ENCODE data around the gene SUPT20HL2. TPM values are rescaled to one million over a fixed set of nuclear protein-coding genes. Genes with fewer than 3 reads are reported as not detected.

Gene SUPT20HL2
- total and polyA plus RNA-seq, 8 donors = not detected

- H3K36me3 ChIP-seq = no peaks in the 10 kb centered on the region
- H3K4me1 ChIP-seq = no peaks in the 10 kb centered on the region
- intact Hi-C loops (cut with DNase I) = no loop called here
- no peaks in the 10 kb centered on the region for H3K27me3 ChIP-seq
- ATAC-seq (no peak), DNase-seq (no peak)
- no peak overlapping the region for H3K27ac ChIP-seq
- no peaks in the 10 kb centered on the region for H3K9me3 ChIP-seq
- no peak overlapping the region for H3K4me3 ChIP-seq
- no peak for TF ChIP-seq CTCF (IDR thresholded peaks at IDR 0.05)
These were observed 46.9 kb downstream of the SUPT20HL2 start for GRCh38 chrX:24266996-24267395.

- ATAC-seq (no peak), DNase-seq (no peak)
- no peaks in the 10 kb centered on the region for H3K27me3 ChIP-seq
- no peaks in the 10 kb centered on the region for H3K4me1 ChIP-seq
- H3K4me3 ChIP-seq = no peak overlapping the region
- no peak overlapping the region for H3K27ac ChIP-seq
- intact Hi-C loops (cut with DNase I) = no loop called here
- no peaks in the 10 kb centered on the region for H3K9me3 ChIP-seq
- TF ChIP-seq CTCF (IDR thresholded peaks at IDR 0.05) = no peak
- no peaks in the 10 kb centered on the region for H3K36me3 ChIP-seq
These were observed 49.5 kb downstream of the SUPT20HL2 start for GRCh38 chrX:24264383-24264782.

GRCh38 chrX:24262309-24262708 lies 51.6 kb downstream of the SUPT20HL2 start:
- TF ChIP-seq CTCF (IDR thresholded peaks at IDR 0.05) = no peak
- H3K27me3 ChIP-seq = no peaks in the 10 kb centered on the region
- DNase-seq (no peak), ATAC-seq (no peak)
- no peak overlapping the region for H3K27ac ChIP-seq
- no peaks in the 10 kb centered on the region for H3K9me3 ChIP-seq
- intact Hi-C loops (cut with DNase I) = no loop called here
- H3K4me1 ChIP-seq = no peaks in the 10 kb centered on the region
- H3K36me3 ChIP-seq = no peaks in the 10 kb centered on the region
- no peak overlapping the region for H3K4me3 ChIP-seq

Other genes starting within 250 kb of the SUPT20HL2 start
- 10 to 100 TPM; 40.4 to 50.7 TPM for gene ZFX, start 164.3 kb downstream of the SUPT20HL2 start, total RNA-seq
- 10 to 100 TPM; 29.4 to 48.2 (median 38.6) TPM for gene ZFX, start 164.3 kb downstream of the SUPT20HL2 start, polyA plus RNA-seq (ENCODE audit: insufficient read length in 6 of 6)
- gene SUPT20HL1, start 46.6 kb upstream of the SUPT20HL2 start, total RNA-seq = not detected
- gene SUPT20HL1, start 46.6 kb upstream of the SUPT20HL2 start, polyA plus RNA-seq (ENCODE audit: insufficient read length in 6 of 6) = under 1 TPM in 1 of 6 donors, not detected in 5; 0.07 TPM
- gene PDK3, start 151.2 kb upstream of the SUPT20HL2 start, total RNA-seq = 10 to 100 TPM; 18.1 to 21.2 TPM
- 1 to 10 TPM; 5.0 to 9.2 (median 7.0) TPM for gene PDK3, start 151.2 kb upstream of the SUPT20HL2 start, polyA plus RNA-seq (ENCODE audit: insufficient read length in 6 of 6)

Measured in left lung (tissue), 10 donors.